ENCODE results near the gene LAMA1.

GRCh38 chr18:7164323-7165004 lies 46.9 kb upstream of the LAMA1 start:
- TF ChIP-seq CTCF (IDR thresholded peaks at IDR 0.05; ENCODE audit: low read depth, low read length, poor library complexity, severe bottlenecking) (peak; percentile 36), EZH2phosphoT487 (IDR thresholded peaks at IDR 0.05; ENCODE audit: borderline replicate concordance, low read length) (no peak)
